NCI-H345 (cell line): ENCODE measurements around the gene CMSS1.

Experiments used
- DNase-seq: peaks from one replicate; lab custom pipeline; 2025; lab: John Stamatoyannopoulos, UW

CMSS1 gene

GRCh38 chr3:99875581-99875928 is 57.9 kb downstream of the CMSS1 start:
- DNase-seq = no peak

GRCh38 chr3:99875929-99876841 is 58.5 kb downstream of the CMSS1 start:
- no peak for DNase-seq

- no peak for DNase-seq
Measured at GRCh38 chr3:99877031-99877579, 59.4 kb downstream of the CMSS1 start.

- DNase-seq = no peak
Measured at GRCh38 chr3:99878005-99878404, 60.3 kb downstream of the CMSS1 start.

GRCh38 chr3:99879275-99879674 is 61.6 kb downstream of the CMSS1 start:
- DNase-seq = no peak

GRCh38 chr3:99881121-99881524 is 63.5 kb downstream of the CMSS1 start:
- DNase-seq = no peak

- DNase-seq = no peak
Measured at GRCh38 chr3:99882436-99883137, 64.9 kb downstream of the CMSS1 start.

GRCh38 chr3:99883138-99883461 is 65.4 kb downstream of the CMSS1 start:
- no peak for DNase-seq

GRCh38 chr3:99883693-99884092 is 66.0 kb downstream of the CMSS1 start:
- DNase-seq = no peak

- DNase-seq = no peak
Measured at GRCh38 chr3:99884484-99884883, 66.8 kb downstream of the CMSS1 start.

GRCh38 chr3:99885085-99885484 is 67.4 kb downstream of the CMSS1 start:
- DNase-seq = no peak

- DNase-seq = no peak
Measured at GRCh38 chr3:99885851-99886250, 68.2 kb downstream of the CMSS1 start.

GRCh38 chr3:99891610-99892285 is 74.1 kb downstream of the CMSS1 start:
- DNase-seq = no peak

- DNase-seq = no peak
Measured at GRCh38 chr3:99892332-99892731, 74.7 kb downstream of the CMSS1 start.

GRCh38 chr3:99895131-99895696 is 77.6 kb downstream of the CMSS1 start:
- no peak for DNase-seq

GRCh38 chr3:99895703-99896441 is 78.2 kb downstream of the CMSS1 start:
- no peak for DNase-seq

- no peak for DNase-seq
Measured at GRCh38 chr3:99896482-99896881, 78.8 kb downstream of the CMSS1 start.

- DNase-seq = no peak
Measured at GRCh38 chr3:99899603-99900002, 81.9 kb downstream of the CMSS1 start.

GRCh38 chr3:99900248-99900647 is 82.6 kb downstream of the CMSS1 start:
- no peak for DNase-seq

- no peak for DNase-seq
Measured at GRCh38 chr3:99901200-99901926, 83.7 kb downstream of the CMSS1 start.

- DNase-seq = no peak
Measured at GRCh38 chr3:99902091-99902490, 84.4 kb downstream of the CMSS1 start.
